CD4-positive, alpha-beta T cell treated with Interleukin-17A for 4 hours (primary cell): Measurements from ENCODE around the gene UFSP1.
"Not testable (repeated sequence)": the region's sequence is repeated elsewhere in the genome, so short reads cannot be mapped to it uniquely, and the experiment has no call there.

ENCODE experiments used
- DNase-seq: peaks from one replicate; pipeline ENCODE4 v3.0.0-alpha.2; 2020; ENCODE audit warnings: mixed read lengths

The UFSP1 gene

GRCh38 chr7:100888988-100889750 lies at the start of gene UFSP1:
UFSP1 (minus strand) TSS chr7:100889715; CDS start chr7:100889271, 444 bp downstream.
- DNase-seq, result no peak

DNA sequence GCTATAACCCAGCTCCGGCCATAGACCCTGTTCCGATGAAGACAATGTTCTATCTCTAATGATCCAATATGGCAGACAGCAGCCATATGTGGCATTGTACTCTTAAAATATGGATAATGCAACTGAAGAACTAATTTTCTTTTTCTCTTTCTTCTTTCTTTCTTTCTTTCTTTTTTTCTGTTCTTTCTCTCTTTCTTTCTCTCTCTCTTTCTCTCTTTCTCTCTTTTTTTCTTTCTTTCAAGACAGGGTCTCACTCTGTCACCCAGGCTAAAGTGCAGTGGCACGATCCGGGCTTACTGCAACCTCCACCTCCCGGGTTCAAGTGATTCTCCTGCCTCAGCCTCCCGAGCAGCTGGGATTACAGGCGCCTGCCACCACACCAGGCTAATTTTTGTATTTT lies 46.7 kb upstream of the UFSP1 start:
- not testable (repeated sequence) for DNase-seq

GRCh38 chr7:100935381-100935780 lies 45.9 kb upstream of the UFSP1 start:
- DNase-seq, result not testable (repeated sequence)

- DNase-seq, result no peak
Observed at GRCh38 chr7:100933734-100934133, 44.2 kb upstream of the UFSP1 start.

DNA sequence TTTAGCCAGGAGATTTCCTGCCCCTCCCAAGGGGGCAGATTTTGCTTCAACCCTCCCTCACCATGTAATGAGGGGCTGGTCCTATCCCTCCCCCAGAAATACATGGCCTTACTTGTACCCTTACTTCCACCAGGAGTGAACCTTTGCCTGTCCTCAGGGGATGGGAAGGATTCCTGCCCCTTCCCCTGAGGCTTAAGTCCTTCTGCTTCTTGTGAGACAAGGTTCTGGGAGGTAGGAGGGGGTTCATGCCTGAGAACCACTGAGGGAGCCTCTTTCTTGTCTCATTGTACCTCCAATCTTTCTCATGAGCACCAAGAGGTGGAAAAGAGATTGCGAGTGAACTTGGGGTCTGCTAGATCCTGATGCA lies 40.3 kb upstream of the UFSP1 start:
- DNase-seq, result no peak

- DNase-seq, result not testable (repeated sequence)
Observed at GRCh38 chr7:100923616-100924015, 34.1 kb upstream of the UFSP1 start.

DNA sequence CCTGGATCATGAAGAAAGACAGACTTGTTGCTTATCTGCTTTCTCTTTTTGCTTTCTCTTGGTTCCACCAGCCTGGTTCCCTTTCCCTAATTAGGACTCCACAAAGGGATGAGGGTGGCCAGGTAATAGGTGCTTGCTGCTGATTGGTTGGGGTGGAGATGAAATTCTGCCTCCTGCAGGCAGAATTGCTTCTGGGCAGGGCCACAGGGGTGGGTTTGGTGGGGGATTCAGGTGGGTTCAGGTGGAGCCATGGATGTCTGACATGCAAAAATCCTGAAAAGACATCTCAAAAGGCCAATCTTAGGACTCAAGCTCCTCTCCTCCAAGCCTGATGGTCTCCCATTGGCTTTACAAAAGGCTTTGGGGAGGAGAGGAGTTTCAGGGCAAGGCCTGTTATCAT lies 31.5 kb upstream of the UFSP1 start:
- no peak for DNase-seq

DNA sequence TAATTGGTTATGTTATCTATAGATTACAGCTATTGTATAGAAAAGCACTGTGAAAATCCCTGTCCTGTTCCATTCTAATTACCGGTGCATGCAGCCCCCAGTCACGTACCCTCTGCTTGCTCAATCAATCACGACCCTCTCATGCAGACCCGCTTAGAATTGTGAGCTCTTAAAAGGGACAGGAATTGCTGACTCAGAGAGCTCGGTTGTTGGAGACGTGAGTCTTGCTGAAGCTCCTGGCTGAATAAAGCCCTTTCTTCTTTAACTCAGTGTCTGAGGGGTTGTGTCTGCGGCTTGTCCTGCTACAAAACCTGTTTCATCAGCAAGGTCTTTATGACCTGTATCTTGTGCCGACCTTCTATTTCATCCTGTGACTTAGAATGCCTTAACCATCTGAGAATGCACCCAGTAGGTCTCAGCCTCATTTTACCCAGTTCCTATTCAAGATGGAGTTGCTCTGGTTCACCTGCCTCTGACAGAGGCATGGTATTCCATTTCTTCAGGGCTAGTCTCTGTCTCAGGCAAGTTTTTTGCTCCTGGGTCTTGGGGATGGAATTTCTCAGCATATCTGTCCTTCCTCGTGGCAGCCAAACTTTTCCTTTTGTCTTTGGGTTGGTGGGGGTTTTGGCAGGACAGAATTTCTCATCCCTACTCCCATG lies 30.4 kb upstream of the UFSP1 start:
- not testable (repeated sequence) for DNase-seq

DNA sequence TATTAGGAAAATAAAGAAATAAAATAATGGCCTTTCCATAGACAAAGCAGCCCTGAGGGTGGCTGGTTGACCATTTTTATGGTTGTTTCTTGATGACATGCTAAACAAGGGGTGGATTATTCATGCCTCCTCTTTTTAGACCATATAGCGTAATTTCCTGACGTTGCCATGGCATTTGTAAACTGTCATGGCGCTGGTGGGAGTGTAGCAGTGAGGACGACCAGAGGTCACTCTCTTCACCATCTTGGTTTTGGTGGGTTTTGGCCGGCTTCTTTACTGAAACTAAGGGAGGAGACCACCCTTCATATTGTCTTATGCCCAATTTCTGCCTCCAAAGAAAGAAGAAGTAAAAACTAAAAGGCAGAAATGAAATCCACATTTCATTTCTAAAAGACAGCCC lies 29.8 kb upstream of the UFSP1 start:
- not testable (repeated sequence) for DNase-seq

DNA sequence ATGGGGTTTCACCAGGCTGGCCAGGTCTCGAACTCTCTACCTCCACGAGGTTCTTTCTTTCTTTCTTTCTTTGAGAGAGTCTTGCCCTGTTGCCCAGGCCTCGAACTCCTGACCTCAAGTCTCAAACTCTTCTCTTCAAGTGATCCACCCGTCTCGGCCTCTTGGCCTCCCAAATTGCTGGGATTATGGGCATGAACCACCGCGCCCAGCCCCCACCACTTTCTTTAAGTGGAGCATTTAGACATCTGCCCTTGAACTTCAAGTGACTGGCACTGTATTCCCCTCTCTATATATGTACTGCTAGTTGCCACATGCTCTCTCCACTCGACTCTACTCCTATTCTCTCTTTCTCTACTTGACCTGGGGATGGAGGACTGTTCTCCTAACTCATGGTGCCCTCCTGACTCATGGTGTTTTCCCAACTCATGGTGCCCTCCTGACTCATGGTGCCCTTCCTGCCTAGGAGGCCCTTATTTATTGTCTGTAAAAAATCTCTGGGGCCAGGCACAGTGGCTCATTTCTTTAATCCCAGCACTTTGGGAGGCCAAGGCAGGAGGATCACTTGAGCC lies 25.4 kb upstream of the UFSP1 start:
- no peak for DNase-seq

DNA sequence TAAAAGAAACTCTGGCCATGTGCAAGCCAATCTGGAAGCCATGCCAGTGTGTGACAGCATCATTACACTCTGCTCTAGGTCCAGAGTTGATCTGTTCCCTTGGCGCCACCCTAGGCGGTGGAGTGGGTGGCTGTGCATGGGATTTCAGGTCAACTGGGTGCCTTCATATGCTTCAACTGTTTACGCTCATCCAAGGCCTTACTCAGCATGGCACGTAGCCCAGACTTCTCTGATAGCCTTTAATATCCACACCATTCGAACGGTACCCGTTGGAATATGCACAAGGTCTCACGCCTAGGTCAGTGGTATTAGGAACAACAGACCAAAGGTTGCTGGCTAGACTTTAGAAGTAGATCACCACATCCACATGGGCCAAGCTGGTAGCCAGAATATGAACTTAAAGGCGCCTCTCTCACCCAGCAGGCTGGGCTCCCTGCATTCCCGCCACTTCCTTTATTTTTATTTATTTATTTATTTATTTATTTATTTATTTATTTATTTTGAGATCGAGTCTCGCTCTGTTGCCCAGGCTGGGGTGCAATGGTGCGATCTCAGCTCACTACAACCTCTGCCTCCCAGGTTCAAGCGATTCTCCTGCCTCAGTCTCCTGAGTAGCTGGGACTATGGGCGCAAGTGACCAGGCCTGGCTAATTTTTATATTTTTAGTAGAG lies 24.8 kb upstream of the UFSP1 start:
- no peak for DNase-seq

DNA sequence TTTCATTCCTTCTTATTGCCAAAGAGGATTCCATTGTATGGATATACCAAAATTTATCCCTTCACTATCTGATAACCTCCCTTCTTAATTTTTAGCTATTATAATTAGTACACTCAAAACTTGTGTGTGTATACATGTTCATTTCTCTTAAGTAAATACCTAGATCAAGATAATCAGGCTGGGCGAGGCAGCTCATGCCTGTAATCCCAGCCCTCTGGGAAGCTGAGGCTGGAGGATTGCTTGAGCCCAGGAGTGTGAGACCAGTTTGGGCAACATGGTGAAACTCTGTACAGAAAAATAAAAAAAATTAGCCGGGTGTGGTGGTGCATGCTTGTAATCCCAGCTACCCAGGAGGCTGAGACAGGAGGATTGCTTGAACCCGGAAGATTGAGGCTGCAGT lies 22.0 kb upstream of the UFSP1 start:
- no peak for DNase-seq

DNA sequence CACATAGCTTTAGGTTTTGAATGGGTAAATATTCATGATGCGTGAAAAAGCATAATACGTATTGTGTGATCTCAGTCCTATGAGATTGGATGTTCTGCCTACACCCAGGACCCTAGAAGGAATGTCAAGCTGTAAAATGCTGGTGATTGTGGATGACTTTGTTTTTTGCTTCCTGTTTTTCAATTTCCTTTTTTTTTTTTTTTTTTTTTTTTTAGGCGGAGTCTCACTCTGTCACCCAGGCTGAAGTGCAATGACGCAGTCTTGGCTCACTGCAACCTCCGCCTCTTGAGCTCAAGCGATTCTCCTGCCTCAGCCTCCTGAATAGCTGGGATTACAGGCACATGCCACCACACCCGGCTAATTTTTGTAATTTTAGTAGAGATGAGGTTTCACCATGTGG lies 20.9 kb upstream of the UFSP1 start:
- not testable (repeated sequence) for DNase-seq

DNA sequence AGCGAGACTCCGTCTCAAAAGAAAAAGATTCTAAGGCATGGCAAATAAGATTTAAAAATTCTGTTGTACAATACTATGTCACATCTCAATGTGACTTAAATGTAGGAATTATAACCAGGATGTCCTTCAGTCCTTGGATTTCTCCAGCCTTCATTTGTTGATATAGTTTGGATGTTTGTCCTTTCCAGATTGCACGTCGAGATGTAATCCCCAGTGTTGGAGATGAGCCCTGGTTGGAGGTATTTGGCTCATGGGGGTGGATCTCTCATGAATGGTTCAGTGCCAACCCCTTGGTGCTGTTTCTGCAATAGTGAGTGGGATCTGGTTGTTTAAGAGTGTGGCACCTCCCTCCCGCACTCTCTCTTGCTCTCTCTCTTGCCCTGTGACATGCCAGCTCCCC lies 19.0 kb upstream of the UFSP1 start:
- no peak for DNase-seq

GRCh38 chr7:100902638-100903037 lies 13.1 kb upstream of the UFSP1 start:
- DNase-seq, result no peak

DNA sequence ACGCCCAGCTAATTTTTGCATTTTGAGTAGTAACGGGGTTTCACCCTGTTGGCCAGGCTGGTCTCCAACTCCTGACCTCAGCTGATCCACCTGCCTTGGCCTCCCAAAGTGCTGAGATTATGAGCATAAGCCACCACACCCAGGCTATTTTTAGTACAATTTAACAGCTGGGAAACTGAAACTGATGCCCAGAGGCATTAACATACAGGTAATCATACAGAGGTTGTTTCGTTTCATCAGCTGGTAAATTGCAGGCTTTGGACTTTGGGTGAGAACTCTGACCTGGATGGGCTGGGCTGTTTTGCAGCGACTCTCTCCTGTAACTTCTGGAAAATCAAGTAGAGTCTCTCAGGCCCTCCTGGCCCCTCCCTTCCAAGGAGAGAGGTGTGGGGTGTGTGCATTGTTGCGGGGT lies 12.4 kb upstream of the UFSP1 start:
- no peak for DNase-seq

GRCh38 chr7:100900978-100901377 lies 11.5 kb upstream of the UFSP1 start:
- DNase-seq, result no peak

DNA sequence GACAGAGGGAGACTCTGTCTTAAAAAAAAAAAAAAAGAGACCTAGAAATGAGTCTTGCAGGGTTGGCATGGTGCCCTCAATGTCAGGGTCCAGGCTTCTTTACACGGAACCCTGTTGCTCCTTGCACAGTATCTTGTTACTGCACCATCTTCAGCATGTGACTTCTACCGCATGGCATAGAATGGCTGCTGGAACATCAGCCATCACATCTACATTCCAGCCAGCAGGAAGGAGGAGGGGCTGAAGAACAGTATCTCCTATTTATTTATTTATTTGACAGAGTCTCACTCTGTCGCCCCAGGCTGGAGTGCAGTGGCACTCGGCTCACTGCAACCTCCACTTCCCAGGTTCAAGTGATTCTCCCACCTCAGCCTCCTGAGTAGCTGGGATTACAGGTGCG lies 9.9 kb upstream of the UFSP1 start:
- DNase-seq, result no peak

DNA sequence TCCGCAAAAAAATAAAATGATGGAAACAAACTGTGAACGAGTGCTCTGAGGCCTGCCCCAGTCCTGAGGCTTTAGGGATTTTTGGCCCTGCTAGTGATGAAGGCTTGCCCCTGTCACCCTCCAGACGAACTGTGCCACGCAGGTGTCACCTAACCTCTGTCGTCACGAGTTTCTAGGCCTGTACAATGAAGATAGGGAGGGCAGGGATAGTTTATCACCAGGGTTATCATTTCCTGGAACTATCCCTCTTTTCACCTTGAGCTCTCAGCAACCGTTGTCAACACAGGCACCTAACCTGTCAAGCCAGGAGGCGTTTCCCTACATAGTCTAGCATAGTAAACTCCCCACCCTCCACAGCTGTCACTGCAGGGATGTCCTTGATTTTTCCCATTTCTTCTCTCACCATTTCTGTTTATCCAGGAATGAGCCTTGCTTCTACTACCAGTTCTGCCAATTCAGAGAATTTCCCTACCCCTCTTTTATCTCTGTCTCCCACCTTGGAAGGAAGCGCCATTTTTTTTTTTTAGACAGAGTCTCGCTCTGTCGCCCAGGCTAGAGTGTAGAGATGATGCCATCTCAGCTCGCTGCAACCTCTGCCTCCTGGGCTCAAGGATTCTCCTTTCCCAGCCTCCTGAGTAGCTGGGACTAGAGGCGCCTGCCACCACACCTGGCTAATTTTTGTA lies 8.4 kb upstream of the UFSP1 start:
- DNase-seq, result no peak

DNA sequence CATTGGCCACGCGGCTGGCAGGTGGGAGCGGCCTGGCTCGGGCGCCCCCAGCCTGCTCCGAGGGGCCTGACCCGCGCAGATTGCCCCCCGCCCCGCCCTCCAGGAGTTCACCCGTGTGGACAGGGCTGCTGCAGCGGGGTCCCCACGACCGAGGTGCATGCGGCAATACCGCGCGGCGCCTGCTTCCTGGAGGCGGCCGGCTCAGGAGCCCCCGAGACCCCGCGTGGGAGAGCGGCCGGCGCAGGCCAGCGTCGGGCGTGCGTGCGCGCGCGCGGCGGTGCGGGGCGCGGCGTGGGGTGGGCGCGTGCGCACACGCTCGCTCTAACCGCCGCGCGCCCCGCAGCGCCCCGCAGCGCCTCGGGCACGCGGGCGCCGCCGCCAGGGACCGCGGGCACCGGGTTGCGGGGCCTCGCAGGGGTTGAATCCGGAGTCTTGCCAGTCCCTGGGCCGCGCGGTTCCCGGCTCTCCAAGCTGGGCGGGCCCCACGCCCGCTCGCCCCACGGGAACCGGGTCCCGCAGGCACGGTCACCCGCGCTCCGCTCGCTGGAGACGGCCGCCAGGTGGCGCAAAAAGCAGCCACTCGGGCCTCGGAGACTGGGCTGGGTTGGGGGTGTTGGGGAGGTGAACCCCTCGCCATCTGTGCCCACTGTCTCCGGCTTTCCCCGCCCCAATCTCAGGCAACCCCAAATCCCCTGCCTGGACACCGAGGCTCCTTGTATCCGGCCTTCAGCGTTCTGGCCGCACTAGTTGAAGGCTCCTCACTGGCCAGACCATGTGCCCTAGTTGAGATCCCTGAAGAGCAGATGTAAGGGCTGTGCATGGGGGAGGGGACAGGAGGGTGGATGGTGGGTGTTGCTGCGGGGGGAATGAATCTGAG lies 7.5 kb upstream of the UFSP1 start:
- peak; percentile 79 for DNase-seq

GRCh38 chr7:100895956-100896731 lies 6.6 kb upstream of the UFSP1 start:
- peak; percentile 41 for DNase-seq

DNA sequence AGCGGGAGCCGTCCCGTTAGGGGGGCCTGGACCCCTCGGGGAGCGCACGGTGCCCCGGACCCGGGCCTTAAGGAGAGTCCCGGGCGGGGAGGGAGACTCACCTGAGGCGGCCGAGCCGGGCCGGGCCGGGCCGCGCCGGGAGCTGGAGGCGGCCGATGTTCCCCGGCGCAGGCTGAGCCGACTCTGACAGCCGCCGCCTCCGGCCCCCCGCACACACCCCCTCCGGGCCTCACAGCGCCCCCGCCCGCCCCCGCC lies 6.1 kb upstream of the UFSP1 start, which contains the start of gene ACHE:
TSS of gene ACHE (minus strand) at position 188 of the 255 bp plus-strand sequence. CDS start 1,656 bp downstream, outside the sequence.
- DNase-seq, result no peak
